Measurements from ENCODE around the gene TRIM63. TPM values are rescaled to one million over a fixed set of nuclear protein-coding genes. Genes with fewer than 3 reads are reported as not detected.
A peak's percentile ranks its signal among the peaks of the same experiment; 100 is the strongest.

TRIM63 gene
- total RNA-seq, 1 experiment from 2014 or later: not detected

- Histone ChIP-seq H3K23ac (ENCODE audit: insufficient read length, low read depth, low read length) (no peak overlapping the region), H3K79me1 (ENCODE audit: insufficient read depth, low read depth, low read length, poor library complexity, severe bottlenecking) (no peaks in the 10 kb centered on the region), H4K20me1 (ENCODE audit: control insufficient read depth, insufficient read depth, insufficient read length) (no peaks in the 10 kb centered on the region), H2AFZ (ENCODE audit: low read length) (no peak overlapping the region), H3K14ac (ENCODE audit: insufficient read depth, low read length) (no peak overlapping the region), H2BK15ac (ENCODE audit: low read depth, low read length) (no peak overlapping the region), H3K27me3 (ENCODE audit: insufficient read depth, low read length) (no peaks in the 10 kb centered on the region), H3K79me2 (ENCODE audit: insufficient read depth, low read length) (no peaks in the 10 kb centered on the region), H3K56ac (ENCODE audit: insufficient read length, low read depth, low read length) (no peak overlapping the region), H2AK5ac (ENCODE audit: insufficient read length, low read length) (no peak overlapping the region), H4K8ac (replicated peaks; ENCODE audit: insufficient read length, low read depth, low read length) (no peak overlapping the region), H2BK120ac (ENCODE audit: low read depth, low read length, poor library complexity, severe bottlenecking) (no peak overlapping the region), H3K4me2 (ENCODE audit: insufficient read depth, insufficient read length, low read length) (no peak overlapping the region), H2BK12ac (ENCODE audit: insufficient read length, low read depth, low read length) (no peak overlapping the region), H3K9me3 (ENCODE audit: control insufficient read depth, low read depth, low read length) (no peaks in the 10 kb centered on the region), H2BK20ac (ENCODE audit: low read depth, low read length, poor library complexity, severe bottlenecking) (no peak overlapping the region), H3K23me2 (ENCODE audit: insufficient read length, low read depth, low read length, poor library complexity, severe bottlenecking) (no peaks in the 10 kb centered on the region), H2BK5ac (ENCODE audit: insufficient read length, low read length) (no peak overlapping the region), H3K27ac (ENCODE audit: insufficient read length, low read depth, low read length) (no peak overlapping the region), H4K91ac (ENCODE audit: insufficient read length, low read depth, low read length) (no peak overlapping the region), H3K4me1 (ENCODE audit: insufficient read depth, low read length) (no peaks in the 10 kb centered on the region), H4K5ac (ENCODE audit: insufficient read length, low read depth, low read length) (no peak overlapping the region), H3K4ac (ENCODE audit: low read depth, low read length) (no peak overlapping the region), H3T11ph (ENCODE audit: low read length) (no peak overlapping the region), H3K9ac (ENCODE audit: extremely low read depth, insufficient read length, low read length) (no peak overlapping the region), H3K18ac (ENCODE audit: insufficient read length, low read depth, low read length) (no peak overlapping the region)
- TF ChIP-seq CTCF (conservative IDR thresholded peaks at IDR 0.05): no peak
- no CpG with 5 or more reads among the region's 8 CpGs for WGBS (ENCODE audit: extremely low coverage, insufficient read length, low lambda C conversion rate)
- H3K9me3 Mint-ChIP-seq: no peaks in the 10 kb centered on the region
- H3K27me3 Mint-ChIP-seq (ENCODE audit: low read depth): peaks cover 3% of the 10 kb centered on the region
- no peak for DNase-seq
- peaks cover 14 to 31% of the 10 kb centered on the region in 2 experiments for H3K4me1 Mint-ChIP-seq
- H3K36me3 Mint-ChIP-seq (ENCODE audit: insufficient read depth in 1 of 3, low read depth in 3 of 3): no peaks in the 10 kb centered on the region
- H3K4me3 Mint-ChIP-seq: peak overlapping the region in 1 of 2 experiments; percentile 89; a peak in 1 of 5 replicates
- no peak overlapping the region for H3K27ac Mint-ChIP-seq
Measured at GRCh38 chr1:26022404-26022779, 45.0 kb downstream of the TRIM63 start.
